KOPT-K1 (cell line): ENCODE measurements around the gene IL17RA.

Experiments used
- H3K27ac ChIP-seq: fragments of 200-600 bp; sonication (generic); 2 replicates; pipeline ENCODE4 v1.5.1; 2016; ENCODE audit warnings: antibody characterized with exemption, mild to moderate bottlenecking, low read depth, low read length; ENCODE audit not compliant: poor library complexity, severe bottlenecking
- H3K36me3 ChIP-seq: fragments of 200-600 bp; sonication (generic); 2 replicates; pipeline ENCODE4 v1.5.1; 2017; ENCODE audit warnings: antibody characterized with exemption, mild to moderate bottlenecking, low read length, moderate library complexity; ENCODE audit not compliant: insufficient read depth
- H3K9me3 ChIP-seq: fragments of 200-600 bp; sonication (generic); 2 replicates; pipeline ENCODE4 v1.5.1; 2017; ENCODE audit warnings: antibody characterized with exemption, low read length, mild to moderate bottlenecking; ENCODE audit not compliant: insufficient read depth, poor library complexity, severe bottlenecking

IL17RA gene

DNA sequence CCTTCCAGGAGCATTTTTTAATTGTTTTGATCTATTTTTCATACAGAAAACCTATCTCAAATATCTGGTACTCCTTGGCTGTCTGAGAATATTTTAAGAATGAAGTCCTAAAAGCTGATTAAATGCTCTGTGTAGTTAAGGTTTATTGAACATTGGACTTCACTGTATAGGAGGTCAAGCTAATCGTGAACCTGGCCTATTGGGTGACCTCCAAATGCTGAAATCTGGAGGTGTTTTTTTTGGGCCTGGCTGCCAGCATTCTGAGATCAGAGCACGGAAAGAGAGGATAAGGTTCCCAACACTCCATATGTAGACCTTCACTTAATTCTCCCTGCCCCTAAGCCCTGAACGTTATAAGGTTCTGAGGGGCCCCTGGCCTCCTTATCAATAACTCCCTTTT lies 8.3 kb downstream of the IL17RA start:
- Histone ChIP-seq H3K9me3 (no peaks in the 10 kb centered on the region), H3K27ac (no peak overlapping the region), H3K36me3 (peaks cover 6% of the 10 kb centered on the region; the same call in 1 of the 2 replicates)

DNA sequence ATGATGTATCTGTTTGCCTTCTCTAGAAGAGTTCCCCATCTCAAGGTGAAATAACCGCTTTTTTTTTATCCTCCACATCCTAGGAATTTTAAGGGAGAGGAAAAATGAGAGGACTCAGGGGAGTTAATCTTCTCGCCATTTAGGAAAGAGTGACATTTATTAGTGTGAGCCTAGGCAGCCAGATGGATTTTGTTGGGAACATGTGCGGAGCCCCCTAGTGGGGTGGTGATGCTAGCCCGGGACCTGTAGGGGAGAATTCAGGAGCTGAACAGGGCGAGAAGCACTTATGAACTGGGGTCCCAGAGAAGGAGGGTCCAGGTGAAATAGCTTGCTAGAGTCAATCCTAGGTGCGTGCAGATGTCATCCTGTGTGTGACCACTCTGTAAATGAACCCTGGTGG lies 10.7 kb downstream of the IL17RA start:
- Histone ChIP-seq H3K27ac (no peak overlapping the region), H3K36me3 (peaks cover 25% of the 10 kb centered on the region), H3K9me3 (no peaks in the 10 kb centered on the region)

DNA sequence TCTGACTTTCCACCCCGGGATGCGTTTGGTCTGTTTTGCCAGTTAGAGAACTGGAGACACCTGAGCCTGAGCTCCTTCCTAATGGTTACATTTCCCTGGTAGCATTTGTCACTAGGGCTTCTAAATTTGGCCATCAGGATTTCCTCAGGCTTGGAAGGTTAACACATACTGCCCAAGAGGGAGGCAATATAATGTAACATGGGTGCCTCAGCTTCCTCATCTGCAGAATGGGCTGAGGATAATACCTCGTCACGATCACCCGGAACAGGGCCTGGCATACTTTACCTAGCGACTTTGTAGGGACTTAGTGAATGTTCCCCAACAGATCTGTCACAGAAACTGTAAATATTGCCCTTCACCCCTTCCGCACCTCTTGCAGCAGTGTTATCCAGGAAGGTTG lies 11.3 kb downstream of the IL17RA start:
- Histone ChIP-seq H3K36me3 (peaks cover 31% of the 10 kb centered on the region), H3K27ac (no peak overlapping the region), H3K9me3 (no peaks in the 10 kb centered on the region)

DNA sequence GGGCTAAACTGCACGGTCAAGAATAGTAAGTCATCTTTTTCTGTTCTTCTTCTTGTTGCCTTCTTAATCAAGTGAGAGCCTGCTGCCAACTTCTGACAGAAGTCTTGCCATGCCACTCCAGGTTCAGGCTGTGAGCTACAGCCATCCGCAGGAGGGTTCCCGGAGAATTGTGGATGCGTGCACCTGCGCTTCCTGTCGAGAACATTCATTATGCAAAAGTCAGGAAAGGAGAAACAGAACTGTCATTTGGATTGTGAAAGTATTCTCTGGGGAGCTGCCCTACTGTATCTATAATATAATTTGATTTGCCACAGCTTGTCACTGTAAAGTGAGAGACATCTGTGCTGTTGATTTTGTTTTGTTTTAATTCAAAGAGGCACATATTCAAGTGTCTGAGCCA lies 12.3 kb downstream of the IL17RA start:
- Histone ChIP-seq H3K9me3 (no peaks in the 10 kb centered on the region), H3K27ac (peak overlapping the region; percentile 57), H3K36me3 (peaks cover 40% of the 10 kb centered on the region)

DNA sequence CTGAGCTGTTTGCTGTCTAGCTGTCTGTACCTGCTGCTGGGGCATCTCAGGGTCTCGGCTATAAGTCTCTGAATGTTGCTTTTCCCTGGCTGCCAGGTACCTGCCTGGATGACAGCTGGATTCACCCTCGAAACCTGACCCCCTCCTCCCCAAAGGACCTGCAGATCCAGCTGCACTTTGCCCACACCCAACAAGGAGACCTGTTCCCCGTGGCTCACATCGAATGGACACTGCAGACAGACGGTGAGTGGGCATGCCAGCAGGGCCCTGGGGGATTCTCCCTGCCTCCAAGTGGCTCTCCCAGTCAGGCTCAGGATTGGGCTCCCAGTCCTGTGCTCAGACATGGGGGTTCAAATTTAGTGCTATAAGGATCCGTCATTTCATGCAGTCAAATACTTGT lies 12.9 kb downstream of the IL17RA start:
- Histone ChIP-seq H3K36me3 (peaks cover 47% of the 10 kb centered on the region), H3K9me3 (no peaks in the 10 kb centered on the region), H3K27ac (peak overlapping the region; percentile 57)

DNA sequence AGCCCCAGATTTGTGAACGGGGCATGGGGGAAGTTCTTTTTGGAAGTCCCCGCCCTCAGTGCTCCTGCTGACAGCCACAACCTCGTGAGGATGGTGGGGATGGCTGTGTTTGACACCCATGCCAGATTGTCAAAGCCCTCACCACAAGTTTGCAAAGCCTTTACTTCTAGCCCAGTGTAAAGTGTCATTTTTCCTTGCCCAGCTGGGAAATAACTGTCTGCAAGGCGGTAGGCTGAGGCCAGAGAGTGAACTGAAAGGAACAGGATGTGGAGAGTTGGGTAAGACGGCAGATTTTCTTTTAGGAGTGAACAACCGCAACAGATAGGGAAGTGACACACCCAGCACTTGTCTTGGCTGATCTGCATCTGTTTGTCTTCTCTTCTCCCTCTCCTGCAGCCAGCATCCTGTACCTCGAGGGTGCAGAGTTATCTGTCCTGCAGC lies 13.6 kb downstream of the IL17RA start:
- no peaks in the 10 kb centered on the region for H3K9me3 ChIP-seq
- H3K36me3 ChIP-seq, result peaks cover 54% of the 10 kb centered on the region
- H3K27ac ChIP-seq, result peak overlapping the region; percentile 57

DNA sequence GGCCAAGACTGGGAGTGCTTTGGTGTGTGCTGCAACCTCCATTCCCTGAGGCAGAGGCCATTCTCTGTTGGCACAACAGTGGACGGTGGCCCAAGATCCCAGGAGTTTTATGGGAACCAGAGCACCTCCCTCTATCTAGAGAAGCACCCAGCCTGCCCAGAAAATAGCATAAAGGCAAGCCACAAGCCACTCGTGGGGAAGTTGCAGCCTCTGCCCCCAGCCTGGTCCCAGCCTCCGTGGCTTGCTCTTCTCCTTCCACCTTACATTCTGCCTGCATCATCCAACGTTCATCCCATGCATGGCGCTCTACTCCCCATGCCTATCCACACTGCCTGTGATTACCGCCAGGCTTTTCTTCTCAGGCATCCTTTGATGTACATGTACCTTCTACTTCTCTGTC lies 15.8 kb downstream of the IL17RA start:
- Histone ChIP-seq H3K27ac (no peak overlapping the region), H3K9me3 (no peaks in the 10 kb centered on the region), H3K36me3 (peaks cover 72% of the 10 kb centered on the region)

DNA sequence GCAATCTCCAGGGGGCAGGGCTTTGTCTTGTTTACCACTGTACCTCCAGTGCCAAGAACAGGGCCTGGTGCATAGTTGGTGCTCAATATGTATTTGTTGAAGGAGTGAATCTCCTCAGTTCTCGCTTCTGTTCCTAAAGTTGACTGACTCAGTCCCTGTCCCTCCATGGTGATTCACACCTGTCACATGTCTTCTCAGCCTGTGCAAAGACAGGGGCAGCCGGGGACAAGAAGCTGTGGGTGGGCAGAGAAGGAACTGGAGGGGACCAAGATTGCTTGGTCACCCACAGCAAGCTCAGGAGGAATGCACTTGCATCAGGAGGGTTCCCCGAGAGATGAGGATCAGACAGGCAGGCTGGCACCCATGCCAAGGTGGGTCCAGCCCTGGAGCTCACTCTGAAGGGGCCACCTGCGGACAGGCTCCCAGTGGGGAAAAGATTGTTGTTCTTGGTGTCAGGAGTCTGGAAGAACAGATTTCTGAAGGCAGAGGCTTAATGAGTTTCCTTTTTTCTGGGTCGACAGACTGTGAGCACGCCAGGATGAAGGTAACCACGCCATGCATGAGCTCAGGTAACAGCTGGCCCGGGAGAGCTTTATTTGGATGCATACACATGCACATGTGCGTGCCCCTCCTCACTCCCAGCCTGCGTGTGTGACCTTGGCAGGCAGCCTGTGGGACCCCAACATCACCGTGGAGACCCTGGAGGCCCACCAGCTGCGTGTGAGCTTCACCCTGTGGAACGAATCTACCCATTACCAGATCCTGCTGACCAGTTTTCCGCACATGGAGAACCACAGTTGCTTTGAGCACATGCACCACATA lies 16.9 kb downstream of the IL17RA start:
- Histone ChIP-seq H3K9me3 (no peaks in the 10 kb centered on the region), H3K27ac (no peak overlapping the region), H3K36me3 (peaks cover 83% of the 10 kb centered on the region)

DNA sequence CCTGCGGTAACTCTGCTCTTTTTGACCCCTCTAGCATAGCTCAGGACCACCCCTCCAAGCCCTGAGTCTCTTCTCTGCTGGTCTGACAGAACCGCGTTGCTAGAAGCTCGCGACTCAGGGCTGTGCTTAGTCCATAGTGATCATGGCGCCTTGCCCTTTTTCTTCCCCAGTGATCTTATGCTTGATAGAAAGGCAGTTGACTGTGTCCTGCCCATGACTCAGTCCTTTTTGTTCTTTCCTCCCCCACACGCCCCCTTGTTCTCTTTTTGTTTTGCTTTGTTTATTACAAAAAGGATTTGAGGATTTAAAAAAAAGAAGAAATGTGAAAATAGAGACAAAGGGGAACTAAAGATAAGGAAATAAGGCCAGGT lies 17.5 kb downstream of the IL17RA start:
- H3K27ac ChIP-seq, result no peak overlapping the region
- peaks cover 89% of the 10 kb centered on the region for H3K36me3 ChIP-seq
- H3K9me3 ChIP-seq, result no peaks in the 10 kb centered on the region

DNA sequence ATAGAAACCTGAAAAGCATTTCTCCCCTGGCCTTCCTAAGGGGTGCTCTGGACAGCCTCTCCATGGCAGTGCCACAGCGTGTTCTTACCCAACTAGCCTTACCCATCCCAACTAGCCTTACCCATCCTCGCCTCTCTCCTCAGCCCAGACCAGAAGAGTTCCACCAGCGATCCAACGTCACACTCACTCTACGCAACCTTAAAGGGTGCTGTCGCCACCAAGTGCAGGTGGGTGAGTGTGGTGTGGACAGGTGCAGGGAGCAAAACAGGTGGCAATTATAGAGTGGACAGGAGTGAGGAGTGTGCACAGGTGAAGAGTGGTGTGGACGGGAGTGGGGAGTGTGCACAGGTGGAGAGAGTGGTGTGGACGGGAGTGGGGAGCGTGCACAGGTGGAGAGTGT lies 18.6 kb downstream of the IL17RA start:
- peaks cover 93% of the 10 kb centered on the region for H3K36me3 ChIP-seq

DNA sequence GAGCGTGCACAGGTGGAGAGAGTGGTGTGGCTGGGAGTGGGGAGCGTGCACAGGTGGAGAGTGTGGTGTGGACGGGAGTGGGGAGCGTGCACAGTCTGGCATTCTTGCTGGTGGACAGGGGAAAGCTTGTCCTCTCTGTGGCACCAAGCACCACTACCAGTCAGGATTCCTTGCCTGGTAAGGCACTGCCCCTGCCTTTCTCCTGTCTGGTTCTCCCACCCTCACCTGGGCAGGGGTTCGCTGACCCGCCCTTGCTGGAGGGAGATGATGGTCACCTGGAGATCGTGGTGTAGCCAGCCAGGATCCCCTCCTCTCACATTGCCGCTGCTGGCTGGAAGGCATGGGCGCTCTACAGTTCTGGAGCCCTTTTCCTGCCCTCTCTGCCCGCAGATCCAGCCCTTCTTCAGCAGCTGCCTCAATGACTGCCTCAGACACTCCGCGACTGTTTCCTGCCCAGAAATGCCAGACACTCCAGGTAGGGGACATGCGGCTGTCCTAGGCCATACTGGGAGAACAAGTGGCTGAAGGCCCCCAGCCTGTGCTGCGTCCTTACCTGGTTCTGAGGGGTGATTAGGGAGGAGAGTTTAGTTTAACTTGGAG lies 19.6 kb downstream of the IL17RA start:
- H3K27ac ChIP-seq, result no peak overlapping the region
- H3K36me3 ChIP-seq, result peaks cover 96% of the 10 kb centered on the region
- H3K9me3 ChIP-seq, result no peaks in the 10 kb centered on the region

More for the DNA sequence above, 18.6 kb downstream of the IL17RA start:
- Histone ChIP-seq H3K27ac (no peak overlapping the region), H3K9me3 (no peaks in the 10 kb centered on the region)

DNA sequence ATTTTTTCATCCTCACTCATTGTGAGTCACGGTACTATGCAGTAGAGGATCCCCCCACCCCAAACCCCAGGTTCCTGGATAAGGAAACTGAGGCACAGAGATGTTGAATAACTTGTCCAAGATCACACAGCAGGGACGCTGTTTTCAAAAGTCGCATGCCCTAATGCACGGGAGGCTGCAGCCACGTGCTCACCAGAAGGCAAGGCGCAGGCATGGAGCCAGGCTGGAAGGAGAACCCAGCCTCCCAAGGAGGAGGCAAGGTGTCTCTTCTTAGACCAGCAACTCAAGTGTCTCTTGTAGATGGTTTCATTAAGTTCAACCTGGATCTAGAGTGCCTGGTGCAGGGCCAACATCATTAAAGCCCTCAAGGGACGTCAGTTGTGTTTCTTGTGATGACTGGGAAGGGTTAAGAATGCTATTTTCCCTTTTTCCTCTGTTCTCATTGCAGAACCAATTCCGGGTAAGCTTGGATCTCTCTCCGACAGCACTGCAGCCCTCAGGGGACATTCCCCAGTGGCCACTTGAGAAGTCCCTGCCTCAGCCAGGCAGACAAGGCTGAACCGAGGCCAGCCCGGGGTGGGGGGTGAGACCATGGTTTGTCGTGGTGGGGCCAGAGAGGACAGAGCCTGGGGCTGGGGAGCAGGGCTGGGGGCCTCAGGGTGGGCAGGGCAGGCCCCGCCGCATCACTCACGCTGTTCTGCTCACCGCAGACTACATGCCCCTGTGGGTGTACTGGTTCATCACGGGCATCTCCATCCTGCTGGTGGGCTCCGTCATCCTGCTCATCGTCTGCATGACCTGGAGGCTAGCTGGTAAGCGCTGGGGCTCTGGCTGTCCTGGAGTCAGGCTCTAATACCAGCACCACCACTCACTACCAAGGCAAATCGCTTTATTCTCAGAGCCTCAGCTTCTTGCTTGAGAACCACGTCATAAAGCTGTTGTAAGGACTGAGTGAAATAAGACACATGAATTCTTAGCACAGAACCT lies 20.6 kb downstream of the IL17RA start:
- Histone ChIP-seq H3K36me3 (peaks cover 94% of the 10 kb centered on the region), H3K27ac (no peak overlapping the region), H3K9me3 (no peaks in the 10 kb centered on the region)

DNA sequence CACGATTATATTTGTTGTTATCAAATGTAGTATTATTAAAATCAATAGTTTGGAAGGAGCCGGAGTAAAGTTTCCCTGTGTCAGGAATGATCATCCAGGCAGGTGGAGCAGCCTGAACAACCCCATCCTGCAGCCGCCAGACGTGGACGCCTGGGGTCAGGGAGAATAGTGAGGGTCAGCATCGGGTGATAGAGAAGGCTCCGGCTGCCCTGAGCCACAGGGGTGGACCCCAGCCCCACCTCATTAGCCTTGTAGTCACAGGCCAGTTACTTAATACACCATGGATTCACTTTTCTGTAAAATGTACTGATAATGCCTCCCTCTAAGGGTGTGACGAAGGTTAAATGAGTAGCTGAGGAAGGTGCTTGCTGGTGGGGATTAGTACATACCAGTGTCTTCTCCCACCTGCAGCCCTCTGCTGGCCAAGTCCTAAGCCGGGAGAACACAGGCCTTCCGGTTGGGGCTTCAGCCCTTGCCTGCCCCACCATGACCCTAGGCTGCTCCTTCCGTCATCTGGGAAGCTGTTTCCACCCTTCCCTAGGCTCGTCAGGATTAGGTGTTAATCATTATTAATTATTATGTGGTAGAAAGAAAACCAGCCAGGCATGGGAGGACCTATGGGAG lies 21.5 kb downstream of the IL17RA start:
- H3K36me3 ChIP-seq, result peaks cover 94% of the 10 kb centered on the region
- H3K27ac ChIP-seq, result no peak overlapping the region
- no peaks in the 10 kb centered on the region for H3K9me3 ChIP-seq

DNA sequence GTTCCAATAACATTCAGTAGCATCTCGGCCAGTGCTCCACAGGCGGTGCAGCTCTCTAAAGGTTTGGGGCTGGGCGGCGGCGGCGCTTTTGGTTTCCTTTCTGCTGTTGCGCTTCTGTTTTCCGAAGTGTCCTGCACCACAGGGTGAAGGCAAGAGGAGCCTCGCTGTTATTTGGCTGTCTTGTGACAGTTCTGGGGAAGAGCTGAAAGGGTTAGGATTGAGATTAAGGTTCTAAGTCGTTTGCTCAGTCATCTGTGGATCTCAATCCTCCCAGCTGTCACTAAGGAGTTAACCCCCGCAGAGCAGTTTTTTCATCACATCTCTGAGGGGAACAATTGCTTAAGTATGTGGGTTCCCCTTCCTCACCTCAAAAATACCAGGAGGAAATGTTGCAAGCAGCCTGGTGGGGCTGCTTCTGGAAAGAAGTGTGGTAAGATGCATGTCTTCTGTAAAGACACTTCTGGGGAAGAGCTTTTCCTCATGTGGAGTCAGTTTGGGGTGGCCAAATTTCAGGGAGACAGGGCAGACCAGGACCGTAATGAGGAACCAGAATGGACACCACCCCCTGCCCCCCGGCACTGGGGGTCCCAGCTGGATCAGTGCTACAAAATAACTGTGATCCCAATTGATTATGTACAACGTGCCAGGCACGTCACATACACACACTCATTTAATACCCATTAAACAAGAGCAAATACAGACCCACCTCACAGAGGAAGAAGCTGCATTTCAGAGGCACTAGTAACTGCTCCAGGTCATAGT lies 22.2 kb downstream of the IL17RA start:
- peaks cover 88% of the 10 kb centered on the region for H3K36me3 ChIP-seq
- no peaks in the 10 kb centered on the region for H3K9me3 ChIP-seq
- H3K27ac ChIP-seq, result no peak overlapping the region
